HepG2 (cell line): ENCODE data around the gene CYP2W1. TPM values are rescaled to one million over a fixed set of nuclear protein-coding genes. Genes with fewer than 3 reads are reported as not detected.

ENCODE experiments used
- HINFP ChIP-seq: sonication (generic); formaldehyde crosslinking; IDR thresholded peaks from 2 replicates; pipeline ENCODE4 v1.4.0; 2020; ENCODE audit warnings: low read depth, mild to moderate bottlenecking, missing genetic modification reagents
- JUNB ChIP-seq: sonication (generic); formaldehyde crosslinking; IDR thresholded peaks from 2 replicates; pipeline ENCODE4 v1.8.0; 2022; ENCODE audit warnings: missing genetic modification reagents, mild to moderate bottlenecking, borderline replicate concordance
- KDM5A ChIP-seq: fragments of 200-600 bp; sonication (generic); IDR thresholded peaks from 2 replicates; pipeline ENCODE4 v1.7.0; 2018; ENCODE audit warnings: antibody characterized with exemption, mild to moderate bottlenecking, low read length, borderline replicate concordance
- KDM5B ChIP-seq: sonication (generic); formaldehyde crosslinking; IDR thresholded peaks from 2 replicates; pipeline ENCODE4 v1.4.0; 2020; ENCODE audit warnings: missing genetic modification reagents, mild to moderate bottlenecking, borderline replicate concordance
- SMYD3 ChIP-seq: sonication (generic); formaldehyde crosslinking; IDR thresholded peaks from 2 replicates; pipeline ENCODE4 v1.8.1; 2023; ENCODE audit warnings: mild to moderate bottlenecking, missing genetic modification reagents
- TRIM22 ChIP-seq: fragments of 450-650 bp; IDR thresholded peaks from 2 replicates; pipeline ENCODE4 v1.6.1; 2017
- ZBTB38 ChIP-seq: sonication (generic); formaldehyde crosslinking; IDR thresholded peaks from 2 replicates; pipeline ENCODE4 v1.5.1; 2020; ENCODE audit warnings: mild to moderate bottlenecking, missing genetic modification reagents
- ZBTB43 ChIP-seq: sonication (generic); formaldehyde crosslinking; conservative IDR thresholded peaks from 2 replicates; pipeline ENCODE4 v1.4.0; 2020; ENCODE audit warnings: missing genetic modification reagents
- ZMYM3 ChIP-seq: sonication (generic); formaldehyde crosslinking; IDR thresholded peaks from 2 replicates; pipeline ENCODE4 v1.5.1; 2020; ENCODE audit warnings: mild to moderate bottlenecking, missing genetic modification reagents
- ZNF138 ChIP-seq: sonication (generic); formaldehyde crosslinking; IDR thresholded peaks from 2 replicates; pipeline ENCODE4 v1.5.0; 2020; ENCODE audit warnings: mild to moderate bottlenecking, low read depth, missing genetic modification reagents
- ZNF234 ChIP-seq: sonication (generic); formaldehyde crosslinking; conservative IDR thresholded peaks from 2 replicates; pipeline ENCODE4 v1.5.1; 2020; ENCODE audit warnings: mild to moderate bottlenecking, missing genetic modification reagents
- ZNF282 ChIP-seq: fragments of 450-650 bp; IDR thresholded peaks from 2 replicates; pipeline ENCODE4 v1.6.1; 2018; ENCODE audit not compliant: partially characterized antibody
- ZNF33A ChIP-seq: sonication (generic); formaldehyde crosslinking; IDR thresholded peaks from 2 replicates; pipeline ENCODE4 v1.5.1; 2020; ENCODE audit warnings: missing genetic modification reagents, mild to moderate bottlenecking, moderate library complexity, borderline replicate concordance
- ZNF441 ChIP-seq: sonication (generic); formaldehyde crosslinking; IDR thresholded peaks from 2 replicates; pipeline ENCODE4 v1.7.0; 2021; ENCODE audit warnings: missing genetic modification reagents, borderline replicate concordance
- ZNF460 ChIP-seq: sonication (generic); formaldehyde crosslinking; IDR thresholded peaks from 2 replicates; pipeline ENCODE4 v1.5.1; 2020; ENCODE audit warnings: missing genetic modification reagents, mild to moderate bottlenecking, borderline replicate concordance
- ZNF557 ChIP-seq: sonication (generic); formaldehyde crosslinking; IDR thresholded peaks from 2 replicates; pipeline ENCODE4 v1.4.0; 2020; ENCODE audit warnings: missing genetic modification reagents
- ZNF766 ChIP-seq: sonication (generic); formaldehyde crosslinking; IDR thresholded peaks from 2 replicates; pipeline ENCODE4 v1.5.0; 2020; ENCODE audit warnings: missing genetic modification reagents, borderline replicate concordance
- ZNF788 ChIP-seq: sonication (generic); formaldehyde crosslinking; IDR thresholded peaks from 2 replicates; pipeline ENCODE4 v1.5.0; 2020; ENCODE audit warnings: mild to moderate bottlenecking, missing genetic modification reagents, borderline replicate concordance
- ZNF800 ChIP-seq: sonication (generic); formaldehyde crosslinking; IDR thresholded peaks from 2 replicates; pipeline ENCODE4 v1.4.0; 2020; ENCODE audit warnings: missing genetic modification reagents
- ZXDC ChIP-seq: sonication (generic); formaldehyde crosslinking; IDR thresholded peaks from 2 replicates; pipeline ENCODE4 v1.5.0; 2020; ENCODE audit warnings: mild to moderate bottlenecking, missing genetic modification reagents
- polyA plus RNA-seq, 8 experiments: library from polyadenylated mRNA; depleted of rRNA in 3 of 8; stranded (reverse) in 7 of 8; unstranded in 1 of 8; fragments of >200 nt; fragmentation: Illumina TruSeq in 4 of 8; extraction: Trizol in 4 of 8; gene quantifications; 2 replicates each; pipeline versions ENCODE4 v1.2.1 to v1.2.3, GENCODE V29; 2011 to 2016; ENCODE audit warnings: low read depth in 4 of 8, missing spikeins in 1 of 8, mixed read lengths in 1 of 8; ENCODE audit not compliant: insufficient read depth in 1 of 8
- total RNA-seq, 5 experiments: library from RNA; depleted of rRNA; stranded (reverse); fragments of >200 nt; fragmentation: Illumina TruSeq; extraction: Trizol; gene quantifications; 2 replicates each; pipeline ENCODE4 v1.2.3, GENCODE V29; 2016; ENCODE audit warnings: low read depth in 1 of 5

CYP2W1 gene
- total and polyA plus RNA-seq, 2 of the 13 experiments (the other 11 are each of a cell fraction or from before 2014, with no cell fraction given) = 19.5 to 31.7 TPM

GRCh38 chr7:976901-977325 is 6.1 kb upstream of the CYP2W1 start (continued):
- TF ChIP-seq ZNF282 (no peak), KDM5A (no peak), JUNB (CRISPR knock-in tag) (no peak), KDM5B (peak; percentile 18; the same call in 1 of the 2 replicates), ZXDC (CRISPR knock-in tag) (no peak), ZNF460 (CRISPR knock-in tag) (no peak; the same call in 1 of the 2 replicates), ZMYM3 (0 out of 2 replicates have a peak, but pooled peaks have one; percentile 42), ZNF766 (CRISPR knock-in tag) (no peak), SMYD3 (no peak), ZNF441 (0 out of 2 replicates have a peak, but pooled peaks have one; percentile 60), ZNF33A (CRISPR knock-in tag) (no peak), ZBTB38 (CRISPR knock-in tag) (no peak), ZNF138 (CRISPR knock-in tag) (0 out of 2 replicates have a peak, but pooled peaks have one; percentile 9), HINFP (CRISPR knock-in tag) (no peak), ZNF234 (CRISPR knock-in tag) (no peak), ZNF788 (CRISPR knock-in tag) (0 out of 2 replicates have a peak, but pooled peaks have one; percentile 23), ZNF800 (CRISPR knock-in tag) (no peak), ZNF557 (CRISPR knock-in tag) (no peak), ZBTB43 (CRISPR knock-in tag) (no peak), TRIM22 (no peak)
